SU-DHL-6 (cell line): Measurements from ENCODE around the gene ESCO1.
"Not testable (repeated sequence)": the region's sequence is repeated elsewhere in the genome, so short reads cannot be mapped to it uniquely, and the experiment has no call there.

Source experiments
- H2AFZ ChIP-seq: fragments of 200-600 bp; sonication (generic); 2 replicates; pipeline ENCODE4 v1.6.1; 2014; ENCODE audit warnings: low read depth, mild to moderate bottlenecking, moderate library complexity, mixed read lengths, antibody characterized with exemption, low read length; ENCODE audit not compliant: severe bottlenecking
- H3F3A ChIP-seq: fragments of 200-600 bp; shearing (Covaris generic); 2 replicates; pipeline ENCODE4 v1.6.0; 2016; ENCODE audit warnings: antibody characterized with exemption, mild to moderate bottlenecking; ENCODE audit not compliant: insufficient read depth
- H3K27ac ChIP-seq: fragments of 200-600 bp; sonication (generic); 2 replicates; pipeline ENCODE4 v1.5.1; 2016; ENCODE audit warnings: low read depth, mild to moderate bottlenecking, low read length, moderate library complexity, mixed read lengths
- H3K27me3 ChIP-seq: fragments of 200-600 bp; sonication (generic), shearing (Covaris generic); 2 replicates; pipeline ENCODE4 v1.6.0; 2014; ENCODE audit warnings: mild to moderate bottlenecking, low read length
- H3K36me3 ChIP-seq: fragments of 200-600 bp; sonication (generic); 2 replicates; pipeline ENCODE4 v1.6.1; 2014; ENCODE audit warnings: mild to moderate bottlenecking, low read length, mixed read lengths
- H3K4me2 ChIP-seq: fragments of 300-600, 200-600 bp; shearing (Covaris generic), sonication (generic); 2 replicates; pipeline ENCODE4 v1.6.0; 2014; ENCODE audit warnings: low read length, low read depth, mild to moderate bottlenecking; ENCODE audit not compliant: poor library complexity, severe bottlenecking
- H3K4me3 ChIP-seq: fragments of 200-600 bp; sonication (generic); 2 replicates; pipeline ENCODE4 v1.5.1; 2014; ENCODE audit warnings: antibody characterized with exemption, low read length, mild to moderate bottlenecking, mixed read lengths; ENCODE audit not compliant: insufficient read depth, poor library complexity, severe bottlenecking
- H3K79me2 ChIP-seq: fragments of 200-600 bp; sonication (generic); 2 replicates; pipeline ENCODE4 v1.6.1; 2014; ENCODE audit warnings: mild to moderate bottlenecking, low read length, moderate library complexity; ENCODE audit not compliant: insufficient read depth
- H3K9ac ChIP-seq: fragments of 200-600 bp; sonication (generic); 2 replicates; pipeline ENCODE4 v1.7.0; 2014; ENCODE audit warnings: mild to moderate bottlenecking, low read length
- H3K9me2 ChIP-seq: fragments of 200-600 bp; sonication (generic); replicated peaks from 2 replicates; pipeline ENCODE4 v1.6.1; 2014; ENCODE audit warnings: low read length; ENCODE audit not compliant: insufficient read depth
- H3K9me3 ChIP-seq: fragments of 200-600 bp; sonication (generic); 2 replicates; pipeline ENCODE4 v1.6.1; 2014; ENCODE audit warnings: low read length, mixed read lengths; ENCODE audit not compliant: insufficient read depth
- H4K20me1 ChIP-seq: fragments of 200-600 bp; sonication (generic); 2 replicates; pipeline ENCODE4 v1.6.1; 2014; ENCODE audit warnings: low read depth, mild to moderate bottlenecking, antibody characterized with exemption, low read length, moderate library complexity, mixed read lengths
- EZH2phosphoT487 ChIP-seq: fragments of 200-600 bp; sonication (generic), shearing (Covaris generic); conservative IDR thresholded peaks from 2 replicates; pipeline ENCODE4 v1.6.1; 2018; ENCODE audit warnings: mild to moderate bottlenecking, antibody characterized with exemption, low read length, moderate library complexity, mixed read lengths
- TF ChIP-seq, protein P1 (sequence below): fragments of 200-600 bp; sonication (generic); IDR thresholded peaks from one replicate; pipeline ENCODE4 v1.5.1; 2017; ENCODE audit warnings: antibody characterized with exemption, mild to moderate bottlenecking, low read length, moderate library complexity; ENCODE audit not compliant: insufficient read depth, poor library complexity, severe bottlenecking

ESCO1 gene

GRCh38 chr18:21612125-21613039 is 11.9 kb upstream of the ESCO1 start, which contains the start of gene SNRPD1:
SNRPD1 (plus strand) TSS chr18:21612314; CDS start chr18:21612430, 116 bp downstream.
- Histone ChIP-seq H3K27me3 (no peaks in the 10 kb centered on the region), H3K36me3 (peaks cover 22% of the 10 kb centered on the region), H2AFZ (peak within 1 kb of the TSS; percentile 91), H3K4me3 (peak within 1 kb of the TSS; percentile 73), H3K79me2 (peaks cover 53% of the 10 kb centered on the region), H3K4me2 (peak within 1 kb of the TSS; percentile 96), H3K9me3 (no peaks in the 10 kb centered on the region), H3F3A (0 out of 2 replicates have a peak, but pooled peaks cover 3% of the 10 kb centered on the region), H4K20me1 (peaks cover 28% of the 10 kb centered on the region), H3K9ac (peak within 1 kb of the TSS; percentile 80), H3K27ac (peak within 1 kb of the TSS; percentile 77), H3K9me2 (no peaks in the 10 kb centered on the region)
- TF ChIP-seq, protein P1, sequence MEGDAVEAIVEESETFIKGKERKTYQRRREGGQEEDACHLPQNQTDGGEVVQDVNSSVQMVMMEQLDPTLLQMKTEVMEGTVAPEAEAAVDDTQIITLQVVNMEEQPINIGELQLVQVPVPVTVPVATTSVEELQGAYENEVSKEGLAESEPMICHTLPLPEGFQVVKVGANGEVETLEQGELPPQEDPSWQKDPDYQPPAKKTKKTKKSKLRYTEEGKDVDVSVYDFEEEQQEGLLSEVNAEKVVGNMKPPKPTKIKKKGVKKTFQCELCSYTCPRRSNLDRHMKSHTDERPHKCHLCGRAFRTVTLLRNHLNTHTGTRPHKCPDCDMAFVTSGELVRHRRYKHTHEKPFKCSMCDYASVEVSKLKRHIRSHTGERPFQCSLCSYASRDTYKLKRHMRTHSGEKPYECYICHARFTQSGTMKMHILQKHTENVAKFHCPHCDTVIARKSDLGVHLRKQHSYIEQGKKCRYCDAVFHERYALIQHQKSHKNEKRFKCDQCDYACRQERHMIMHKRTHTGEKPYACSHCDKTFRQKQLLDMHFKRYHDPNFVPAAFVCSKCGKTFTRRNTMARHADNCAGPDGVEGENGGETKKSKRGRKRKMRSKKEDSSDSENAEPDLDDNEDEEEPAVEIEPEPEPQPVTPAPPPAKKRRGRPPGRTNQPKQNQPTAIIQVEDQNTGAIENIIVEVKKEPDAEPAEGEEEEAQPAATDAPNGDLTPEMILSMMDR = peak; percentile 98
- no peak for TF ChIP-seq EZH2phosphoT487

DNA sequence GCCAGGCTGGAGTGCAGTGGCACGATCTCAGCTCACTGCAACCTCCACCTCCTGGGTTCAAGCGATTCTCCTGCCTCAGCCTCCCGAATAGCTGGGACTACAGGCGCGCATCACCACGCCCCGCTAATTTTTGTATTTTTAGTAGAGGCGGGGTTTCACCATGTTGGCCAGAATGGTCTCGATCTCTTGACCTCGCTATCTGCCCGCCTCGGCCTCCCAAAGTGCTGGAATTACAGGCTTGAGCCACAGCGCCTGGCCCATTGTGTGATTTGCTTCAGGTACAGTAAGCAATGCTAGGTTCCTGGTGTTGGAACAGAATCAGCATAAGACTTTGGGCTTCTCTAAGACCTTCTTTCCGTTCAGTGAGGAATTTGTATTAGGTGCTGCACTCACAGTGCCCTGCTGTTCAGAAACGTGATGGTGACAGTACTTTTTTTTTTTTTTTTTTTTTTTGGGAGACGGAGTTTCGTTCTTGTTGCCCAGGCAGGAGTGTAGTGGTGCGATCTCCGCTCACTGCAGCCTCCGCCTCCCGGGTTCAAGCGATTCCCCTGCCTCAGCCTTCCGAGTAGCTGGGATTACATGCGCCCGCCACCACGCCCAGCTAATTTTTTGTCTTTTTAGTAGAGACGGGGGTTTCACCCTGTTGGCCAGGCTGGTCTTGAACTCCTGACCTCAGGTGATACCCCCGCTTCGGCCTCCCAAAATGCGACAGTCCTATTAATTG is 11.1 kb upstream of the ESCO1 start:
- not testable (repeated sequence) for H3K9me3 ChIP-seq, H3K9me2 ChIP-seq, H3K27me3 ChIP-seq, H3F3A ChIP-seq, H3K27ac ChIP-seq
- Histone ChIP-seq H3K9ac (peak overlapping the region; percentile 80; the same call in 1 of the 2 replicates), H2AFZ (peak overlapping the region; percentile 91), H4K20me1 (peaks cover 22% of the 10 kb centered on the region), H3K79me2 (peaks cover 45% of the 10 kb centered on the region), H3K36me3 (peaks cover 16% of the 10 kb centered on the region), H3K4me2 (peak overlapping the region; percentile 96), H3K4me3 (peak overlapping the region; percentile 73)

DNA sequence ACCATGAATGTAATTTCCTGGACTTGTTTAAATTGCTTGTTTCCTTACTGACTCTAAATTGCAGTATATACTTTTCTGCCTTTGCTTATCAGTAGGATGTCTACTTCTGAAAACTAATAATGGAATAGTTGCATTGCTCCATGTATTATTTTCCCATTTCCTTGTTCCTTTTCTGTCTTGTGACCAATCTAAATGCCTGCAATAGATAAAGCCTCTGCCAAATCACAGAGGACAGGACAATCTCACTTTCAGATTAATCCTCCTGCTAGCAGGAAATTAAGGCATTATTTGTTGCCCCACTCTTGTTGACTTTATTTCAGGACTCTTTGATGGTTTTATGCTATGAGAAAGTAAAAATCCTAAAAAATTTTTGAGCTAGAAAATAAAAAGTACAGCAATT is 4.7 kb upstream of the ESCO1 start:
- no peaks in the 10 kb centered on the region for H4K20me1 ChIP-seq

More for the DNA sequence above, 4.7 kb upstream of the ESCO1 start:
- H3K9me3 ChIP-seq = no peaks in the 10 kb centered on the region
- no peak overlapping the region for H3K4me2 ChIP-seq
- no peaks in the 10 kb centered on the region for H3K27me3 ChIP-seq
- H3F3A ChIP-seq = peaks cover 7% of the 10 kb centered on the region
- H3K27ac ChIP-seq = no peak overlapping the region
- no peaks in the 10 kb centered on the region for H3K9me2 ChIP-seq
- H3K9ac ChIP-seq = no peak overlapping the region
- H3K4me3 ChIP-seq = no peak overlapping the region
- H3K79me2 ChIP-seq = no peaks in the 10 kb centered on the region
- TF ChIP-seq, protein P1 = no peak
- TF ChIP-seq EZH2phosphoT487 = no peak
- H2AFZ ChIP-seq = no peak overlapping the region
- no peaks in the 10 kb centered on the region for H3K36me3 ChIP-seq
